Measurements from ENCODE around the gene DCST2. TPM values are rescaled to one million over a fixed set of nuclear protein-coding genes. Genes with fewer than 3 reads are reported as not detected.
A peak's percentile ranks its signal among the peaks of the same experiment; 100 is the strongest.

Gene DCST2
- total and polyA plus RNA-seq, 9 of the 15 experiments (the other 6 are each of a cell fraction or from before 2014, with no cell fraction given), result 0.09 to 0.49 (median 0.11) TPM; not detected in 3

DNA sequence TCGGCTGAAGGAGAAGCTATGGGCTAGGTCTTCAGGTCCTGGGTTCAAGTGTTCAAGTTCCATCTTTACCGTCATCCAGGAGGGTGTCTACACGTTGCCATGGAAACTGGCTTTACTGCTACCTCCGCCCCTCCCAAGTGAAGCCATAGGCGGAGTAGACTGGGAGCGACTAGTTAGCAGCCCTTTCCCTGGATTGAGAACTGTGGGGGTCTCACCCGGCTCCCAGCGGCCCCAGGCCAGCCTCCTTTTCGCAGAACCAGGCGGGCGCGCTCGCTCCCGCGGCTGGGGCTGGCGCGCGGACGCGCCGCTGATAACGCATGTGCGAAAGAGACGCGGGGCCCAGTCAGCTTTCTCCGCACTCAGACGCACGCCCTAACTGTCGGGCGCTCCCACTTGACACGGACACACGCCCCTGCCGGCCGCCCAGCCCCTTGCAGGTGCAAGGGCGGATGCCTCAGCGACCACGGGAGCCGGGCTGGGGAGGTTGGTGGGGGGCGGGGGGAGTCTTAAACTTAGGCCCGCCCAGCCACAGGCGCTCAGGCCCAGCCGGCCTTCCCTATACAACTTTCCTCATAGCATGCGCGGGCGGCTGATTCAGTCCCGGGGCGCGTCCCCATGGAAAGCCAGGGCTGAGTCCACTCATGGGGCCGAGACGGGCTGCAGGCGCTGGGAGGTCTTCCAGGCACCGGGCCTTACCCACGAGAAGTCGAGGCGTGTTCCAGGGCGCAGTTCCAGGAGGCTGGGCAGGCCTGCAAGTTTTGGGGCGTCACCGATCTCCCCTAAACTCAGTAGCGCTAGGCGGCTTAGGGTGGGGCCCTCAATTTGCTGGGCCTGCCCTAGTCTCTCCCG is 37.4 kb upstream of the DCST2 start (continued):
- TF ChIP-seq, protein P1, sequence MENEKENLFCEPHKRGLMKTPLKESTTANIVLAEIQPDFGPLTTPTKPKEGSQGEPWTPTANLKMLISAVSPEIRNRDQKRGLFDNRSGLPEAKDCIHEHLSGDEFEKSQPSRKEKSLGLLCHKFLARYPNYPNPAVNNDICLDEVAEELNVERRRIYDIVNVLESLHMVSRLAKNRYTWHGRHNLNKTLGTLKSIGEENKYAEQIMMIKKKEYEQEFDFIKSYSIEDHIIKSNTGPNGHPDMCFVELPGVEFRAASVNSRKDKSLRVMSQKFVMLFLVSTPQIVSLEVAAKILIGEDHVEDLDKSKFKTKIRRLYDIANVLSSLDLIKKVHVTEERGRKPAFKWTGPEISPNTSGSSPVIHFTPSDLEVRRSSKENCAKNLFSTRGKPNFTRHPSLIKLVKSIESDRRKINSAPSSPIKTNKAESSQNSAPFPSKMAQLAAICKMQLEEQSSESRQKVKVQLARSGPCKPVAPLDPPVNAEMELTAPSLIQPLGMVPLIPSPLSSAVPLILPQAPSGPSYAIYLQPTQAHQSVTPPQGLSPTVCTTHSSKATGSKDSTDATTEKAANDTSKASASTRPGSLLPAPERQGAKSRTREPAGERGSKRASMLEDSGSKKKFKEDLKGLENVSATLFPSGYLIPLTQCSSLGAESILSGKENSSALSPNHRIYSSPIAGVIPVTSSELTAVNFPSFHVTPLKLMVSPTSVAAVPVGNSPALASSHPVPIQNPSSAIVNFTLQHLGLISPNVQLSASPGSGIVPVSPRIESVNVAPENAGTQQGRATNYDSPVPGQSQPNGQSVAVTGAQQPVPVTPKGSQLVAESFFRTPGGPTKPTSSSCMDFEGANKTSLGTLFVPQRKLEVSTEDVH (IDR thresholded peaks at IDR 0.05; ENCODE audit: low read depth, partially characterized antibody), result peak; percentile 68
- TF ChIP-seq SIRT6 (IDR thresholded peaks at IDR 0.05; ENCODE audit: low read depth, low read length), result no peak
- TF ChIP-seq PHF21A (IDR thresholded peaks at IDR 0.05; ENCODE audit: borderline replicate concordance, low read depth), result 0 out of 2 replicates have a peak, but pooled peaks have one; percentile 17
- TF ChIP-seq, protein P2, sequence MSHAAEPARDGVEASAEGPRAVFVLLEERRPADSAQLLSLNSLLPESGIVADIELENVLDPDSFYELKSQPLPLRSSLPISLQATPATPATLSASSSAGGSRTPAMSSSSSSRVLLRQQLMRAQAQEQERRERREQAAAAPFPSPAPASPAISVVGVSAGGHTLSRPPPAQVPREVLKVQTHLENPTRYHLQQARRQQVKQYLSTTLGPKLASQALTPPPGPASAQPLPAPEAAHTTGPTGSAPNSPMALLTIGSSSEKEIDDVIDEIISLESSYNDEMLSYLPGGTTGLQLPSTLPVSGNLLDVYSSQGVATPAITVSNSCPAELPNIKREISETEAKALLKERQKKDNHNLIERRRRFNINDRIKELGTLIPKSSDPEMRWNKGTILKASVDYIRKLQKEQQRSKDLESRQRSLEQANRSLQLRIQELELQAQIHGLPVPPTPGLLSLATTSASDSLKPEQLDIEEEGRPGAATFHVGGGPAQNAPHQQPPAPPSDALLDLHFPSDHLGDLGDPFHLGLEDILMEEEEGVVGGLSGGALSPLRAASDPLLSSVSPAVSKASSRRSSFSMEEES (CRISPR knock-in tag; IDR thresholded peaks at IDR 0.05), result no peak
- peak; percentile 59; the same call in 1 of the 2 replicates for TF ChIP-seq PHF8 (IDR thresholded peaks at IDR 0.05; ENCODE audit: borderline replicate concordance, low read length)
- TF ChIP-seq, protein P3, sequence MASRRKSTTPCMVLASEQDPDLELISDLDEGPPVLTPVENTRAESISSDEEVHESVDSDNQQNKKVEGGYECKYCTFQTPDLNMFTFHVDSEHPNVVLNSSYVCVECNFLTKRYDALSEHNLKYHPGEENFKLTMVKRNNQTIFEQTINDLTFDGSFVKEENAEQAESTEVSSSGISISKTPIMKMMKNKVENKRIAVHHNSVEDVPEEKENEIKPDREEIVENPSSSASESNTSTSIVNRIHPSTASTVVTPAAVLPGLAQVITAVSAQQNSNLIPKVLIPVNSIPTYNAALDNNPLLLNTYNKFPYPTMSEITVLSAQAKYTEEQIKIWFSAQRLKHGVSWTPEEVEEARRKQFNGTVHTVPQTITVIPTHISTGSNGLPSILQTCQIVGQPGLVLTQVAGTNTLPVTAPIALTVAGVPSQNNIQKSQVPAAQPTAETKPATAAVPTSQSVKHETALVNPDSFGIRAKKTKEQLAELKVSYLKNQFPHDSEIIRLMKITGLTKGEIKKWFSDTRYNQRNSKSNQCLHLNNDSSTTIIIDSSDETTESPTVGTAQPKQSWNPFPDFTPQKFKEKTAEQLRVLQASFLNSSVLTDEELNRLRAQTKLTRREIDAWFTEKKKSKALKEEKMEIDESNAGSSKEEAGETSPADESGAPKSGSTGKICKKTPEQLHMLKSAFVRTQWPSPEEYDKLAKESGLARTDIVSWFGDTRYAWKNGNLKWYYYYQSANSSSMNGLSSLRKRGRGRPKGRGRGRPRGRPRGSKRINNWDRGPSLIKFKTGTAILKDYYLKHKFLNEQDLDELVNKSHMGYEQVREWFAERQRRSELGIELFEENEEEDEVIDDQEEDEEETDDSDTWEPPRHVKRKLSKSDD (conservative IDR thresholded peaks at IDR 0.05; ENCODE audit: low read length), result no peak
- no peak for TF ChIP-seq TSC22D4 (tag; IDR thresholded peaks at IDR 0.05)
- TF ChIP-seq CEBPG (CRISPR knock-in tag; IDR thresholded peaks at IDR 0.05), result no peak
- TF ChIP-seq CEBPG (tag; conservative IDR thresholded peaks at IDR 0.05 in 1 of 2, IDR thresholded peaks at IDR 0.05 in 1 of 2), result no peak
- no peak for TF ChIP-seq KLF10 (CRISPR knock-in tag; IDR thresholded peaks at IDR 0.05)
- TF ChIP-seq, protein P4, sequence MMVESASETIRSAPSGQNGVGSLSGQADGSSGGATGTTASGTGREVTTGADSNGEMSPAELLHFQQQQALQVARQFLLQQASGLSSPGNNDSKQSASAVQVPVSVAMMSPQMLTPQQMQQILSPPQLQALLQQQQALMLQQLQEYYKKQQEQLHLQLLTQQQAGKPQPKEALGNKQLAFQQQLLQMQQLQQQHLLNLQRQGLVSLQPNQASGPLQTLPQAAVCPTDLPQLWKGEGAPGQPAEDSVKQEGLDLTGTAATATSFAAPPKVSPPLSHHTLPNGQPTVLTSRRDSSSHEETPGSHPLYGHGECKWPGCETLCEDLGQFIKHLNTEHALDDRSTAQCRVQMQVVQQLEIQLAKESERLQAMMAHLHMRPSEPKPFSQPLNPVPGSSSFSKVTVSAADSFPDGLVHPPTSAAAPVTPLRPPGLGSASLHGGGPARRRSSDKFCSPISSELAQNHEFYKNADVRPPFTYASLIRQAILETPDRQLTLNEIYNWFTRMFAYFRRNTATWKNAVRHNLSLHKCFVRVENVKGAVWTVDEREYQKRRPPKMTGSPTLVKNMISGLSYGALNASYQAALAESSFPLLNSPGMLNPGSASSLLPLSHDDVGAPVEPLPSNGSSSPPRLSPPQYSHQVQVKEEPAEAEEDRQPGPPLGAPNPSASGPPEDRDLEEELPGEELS (CRISPR knock-in tag; IDR thresholded peaks at IDR 0.05; ENCODE audit: borderline replicate concordance), result peak; percentile 65; the same call in 1 of the 2 replicates
- peak; percentile 49 for TF ChIP-seq TBP (optimal IDR thresholded peaks at IDR 0.05; ENCODE audit: low read depth, low read length)
- no peak for TF ChIP-seq ZNF445 (CRISPR knock-in tag; IDR thresholded peaks at IDR 0.05; ENCODE audit: low read depth)
- TF ChIP-seq TEAD2 (tag; IDR thresholded peaks at IDR 0.05), result no peak
- TF ChIP-seq MAFK (IDR thresholded peaks at IDR 0.05; ENCODE audit: low read length), result peak; percentile 5; the same call in 1 of the 2 replicates
- TF ChIP-seq YY1 (IDR thresholded peaks at IDR 0.05; ENCODE audit: borderline replicate concordance in 1 of 3, control insufficient read depth in 1 of 3, extremely low read depth in 1 of 3, insufficient read depth in 3 of 3, insufficient read length in 1 of 3, insufficient replicate concordance in 2 of 3, low read depth in 1 of 3, low read length in 2 of 3), result peak in 1 of 3 experiments; percentile 12

Measured in K562 (cell line).